ENCODE data around the gene CHD9. TPM values are rescaled to one million over a fixed set of nuclear protein-coding genes. Genes with fewer than 3 reads are reported as not detected.

Gene CHD9
- total RNA-seq, 6 experiments from 2014 or later, result 19.8 to 44.3 (median 30.2) TPM

DNA sequence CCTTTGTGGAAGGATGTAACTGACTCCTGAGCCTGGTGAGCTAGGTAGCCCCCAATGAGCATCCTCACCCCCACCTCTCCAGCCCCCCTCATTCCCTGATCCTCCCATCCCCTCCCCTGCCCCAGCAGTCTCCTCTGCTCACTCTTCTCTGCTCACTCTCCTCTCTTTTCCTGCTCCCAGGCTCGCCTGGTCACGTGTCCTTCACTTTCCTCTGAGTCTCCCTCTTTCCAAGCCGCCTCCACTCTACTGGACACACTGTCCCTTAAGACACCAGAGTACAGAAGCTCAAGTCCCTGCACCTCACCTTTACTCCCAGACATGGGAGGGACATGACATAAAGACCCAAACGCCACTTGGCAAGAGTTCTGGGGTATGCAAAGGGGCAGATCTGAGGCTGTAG is 303.2 kb downstream of the CHD9 start:
- Histone ChIP-seq H3K36me3 (no peaks in the 10 kb centered on the region), H3K4me3 (no peak overlapping the region), H3K27me3 (no peaks in the 10 kb centered on the region), H3K9me3 (no peaks in the 10 kb centered on the region), H3K27ac (no peak overlapping the region), H3K4me1 (no peaks in the 10 kb centered on the region)
- no peak for ATAC-seq
- TF ChIP-seq, protein P1, sequence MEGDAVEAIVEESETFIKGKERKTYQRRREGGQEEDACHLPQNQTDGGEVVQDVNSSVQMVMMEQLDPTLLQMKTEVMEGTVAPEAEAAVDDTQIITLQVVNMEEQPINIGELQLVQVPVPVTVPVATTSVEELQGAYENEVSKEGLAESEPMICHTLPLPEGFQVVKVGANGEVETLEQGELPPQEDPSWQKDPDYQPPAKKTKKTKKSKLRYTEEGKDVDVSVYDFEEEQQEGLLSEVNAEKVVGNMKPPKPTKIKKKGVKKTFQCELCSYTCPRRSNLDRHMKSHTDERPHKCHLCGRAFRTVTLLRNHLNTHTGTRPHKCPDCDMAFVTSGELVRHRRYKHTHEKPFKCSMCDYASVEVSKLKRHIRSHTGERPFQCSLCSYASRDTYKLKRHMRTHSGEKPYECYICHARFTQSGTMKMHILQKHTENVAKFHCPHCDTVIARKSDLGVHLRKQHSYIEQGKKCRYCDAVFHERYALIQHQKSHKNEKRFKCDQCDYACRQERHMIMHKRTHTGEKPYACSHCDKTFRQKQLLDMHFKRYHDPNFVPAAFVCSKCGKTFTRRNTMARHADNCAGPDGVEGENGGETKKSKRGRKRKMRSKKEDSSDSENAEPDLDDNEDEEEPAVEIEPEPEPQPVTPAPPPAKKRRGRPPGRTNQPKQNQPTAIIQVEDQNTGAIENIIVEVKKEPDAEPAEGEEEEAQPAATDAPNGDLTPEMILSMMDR (IDR thresholded peaks at IDR 0.05), result no peak
- TF ChIP-seq POLR2A (IDR thresholded peaks at IDR 0.05), result no peak
- no peak for DNase-seq
- 64% methylated on average over 4 of the region's 4 CpGs for WGBS (ENCODE audit: insufficient coverage, low coverage, low lambda C conversion rate, missing lambda C conversion rate)
- intact Hi-C loops (cut with DNase I), result no loop called here

DNA sequence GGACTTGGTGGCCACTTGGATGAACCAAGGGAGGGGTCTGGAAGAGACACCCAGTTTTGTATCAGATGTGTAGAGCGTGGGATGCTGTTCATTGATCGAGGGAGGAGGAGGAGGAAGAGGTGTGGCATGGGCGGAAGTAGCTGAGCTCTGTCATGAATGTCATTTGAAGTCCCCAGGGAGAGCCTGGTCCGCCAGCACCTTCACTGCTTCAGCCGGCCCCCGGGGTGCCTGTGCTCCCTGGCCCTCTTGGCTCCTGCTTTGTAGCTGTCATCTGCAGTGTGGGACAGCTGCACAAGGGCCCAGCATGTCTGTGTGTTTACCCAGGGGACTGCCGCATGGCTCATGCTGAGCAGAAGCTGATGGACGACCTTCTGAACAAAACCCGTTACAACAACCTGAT is 304.1 kb downstream of the CHD9 start:
- Histone ChIP-seq H3K27me3 (no peaks in the 10 kb centered on the region), H3K36me3 (no peaks in the 10 kb centered on the region), H3K27ac (no peak overlapping the region), H3K9me3 (no peaks in the 10 kb centered on the region), H3K4me3 (no peak overlapping the region), H3K4me1 (no peaks in the 10 kb centered on the region)
- no peak for TF ChIP-seq POLR2A (IDR thresholded peaks at IDR 0.05)
- TF ChIP-seq, protein P1 (IDR thresholded peaks at IDR 0.05), result no peak
- WGBS (ENCODE audit: insufficient coverage, low coverage, low lambda C conversion rate, missing lambda C conversion rate), result 67% methylated on average over 5 of the region's 9 CpGs
- intact Hi-C loops (cut with DNase I), result no loop called here
- DNase-seq (no peak), ATAC-seq (no peak)

DNA sequence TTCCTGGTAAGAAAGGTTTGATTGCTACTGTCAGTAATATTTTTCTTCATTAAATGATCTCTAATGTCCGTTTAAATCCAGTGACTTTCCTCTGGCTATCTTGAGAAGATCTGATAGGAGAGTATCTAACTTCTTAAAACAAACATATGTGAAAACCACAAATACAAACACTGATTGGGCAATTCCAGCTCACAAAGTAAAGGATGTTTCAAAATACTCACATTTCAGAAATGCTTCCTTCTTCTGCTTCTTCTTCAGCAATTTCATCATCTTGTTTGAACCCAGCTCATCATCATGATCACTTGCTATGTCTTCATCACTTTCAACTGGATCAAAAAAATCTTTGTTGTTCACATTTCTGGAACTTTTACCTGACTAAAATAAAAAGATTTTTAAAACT is 315.1 kb downstream of the CHD9 start:
- no peak for ATAC-seq
- peaks cover 0 to 7% (median 0%) of the 10 kb centered on the region in 4 donors for H3K4me1 ChIP-seq
- H3K27me3 ChIP-seq, result peaks cover 0 to 14% of the 10 kb centered on the region in 2 donors
- no peak for DNase-seq
- TF ChIP-seq, protein P1 (IDR thresholded peaks at IDR 0.05), result no peak
- TF ChIP-seq POLR2A (IDR thresholded peaks at IDR 0.05), result no peak
- H3K36me3 ChIP-seq, result no peaks in the 10 kb centered on the region
- H3K4me3 ChIP-seq, result no peak overlapping the region
- intact Hi-C loops (cut with DNase I), result no loop called here
- 25% methylated on average over 1 of the region's 1 CpG for WGBS (ENCODE audit: insufficient coverage, low coverage, low lambda C conversion rate, missing lambda C conversion rate)
- no peaks in the 10 kb centered on the region for H3K9me3 ChIP-seq
- no peak overlapping the region for H3K27ac ChIP-seq

DNA sequence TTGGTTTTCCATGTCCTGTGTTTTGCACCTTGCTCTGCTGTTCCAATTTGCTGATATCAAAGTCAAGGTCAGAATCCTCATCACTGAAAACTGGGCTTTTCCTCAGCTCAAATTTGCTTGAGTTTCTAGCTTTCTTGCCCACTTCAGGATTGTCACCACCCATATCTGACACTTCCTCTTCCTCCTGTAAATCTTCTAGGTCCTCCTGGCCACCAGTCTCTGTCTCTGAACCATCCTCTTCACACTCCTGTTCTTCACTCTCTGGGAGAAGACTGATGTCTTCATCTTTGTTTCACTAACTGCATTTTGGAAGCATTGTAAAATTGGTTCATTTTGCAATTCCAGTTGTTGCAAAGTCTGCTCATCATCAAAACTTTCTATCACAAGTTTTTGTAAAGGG is 316.0 kb downstream of the CHD9 start:
- Histone ChIP-seq H3K27ac (no peak overlapping the region), H3K9me3 (no peaks in the 10 kb centered on the region)

More for the DNA sequence above, 316.0 kb downstream of the CHD9 start:
- Histone ChIP-seq H3K36me3 (no peaks in the 10 kb centered on the region), H3K4me1 (peaks cover 0 to 7% (median 0%) of the 10 kb centered on the region in 4 donors), H3K27me3 (peaks cover 0 to 14% of the 10 kb centered on the region in 2 donors), H3K4me3 (no peak overlapping the region)
- DNase-seq (no peak), ATAC-seq (no peak)
- no peak for TF ChIP-seq POLR2A (IDR thresholded peaks at IDR 0.05)
- TF ChIP-seq, protein P1 (IDR thresholded peaks at IDR 0.05), result no peak
- intact Hi-C loops (cut with DNase I), result no loop called here
